ENCODE results near the gene TNFAIP8L1. TPM values are rescaled to one million over a fixed set of nuclear protein-coding genes. Genes with fewer than 3 reads are reported as not detected.

Gene TNFAIP8L1
- total RNA-seq, 1 donor from 2014 or later, result 0.75 TPM

DNA sequence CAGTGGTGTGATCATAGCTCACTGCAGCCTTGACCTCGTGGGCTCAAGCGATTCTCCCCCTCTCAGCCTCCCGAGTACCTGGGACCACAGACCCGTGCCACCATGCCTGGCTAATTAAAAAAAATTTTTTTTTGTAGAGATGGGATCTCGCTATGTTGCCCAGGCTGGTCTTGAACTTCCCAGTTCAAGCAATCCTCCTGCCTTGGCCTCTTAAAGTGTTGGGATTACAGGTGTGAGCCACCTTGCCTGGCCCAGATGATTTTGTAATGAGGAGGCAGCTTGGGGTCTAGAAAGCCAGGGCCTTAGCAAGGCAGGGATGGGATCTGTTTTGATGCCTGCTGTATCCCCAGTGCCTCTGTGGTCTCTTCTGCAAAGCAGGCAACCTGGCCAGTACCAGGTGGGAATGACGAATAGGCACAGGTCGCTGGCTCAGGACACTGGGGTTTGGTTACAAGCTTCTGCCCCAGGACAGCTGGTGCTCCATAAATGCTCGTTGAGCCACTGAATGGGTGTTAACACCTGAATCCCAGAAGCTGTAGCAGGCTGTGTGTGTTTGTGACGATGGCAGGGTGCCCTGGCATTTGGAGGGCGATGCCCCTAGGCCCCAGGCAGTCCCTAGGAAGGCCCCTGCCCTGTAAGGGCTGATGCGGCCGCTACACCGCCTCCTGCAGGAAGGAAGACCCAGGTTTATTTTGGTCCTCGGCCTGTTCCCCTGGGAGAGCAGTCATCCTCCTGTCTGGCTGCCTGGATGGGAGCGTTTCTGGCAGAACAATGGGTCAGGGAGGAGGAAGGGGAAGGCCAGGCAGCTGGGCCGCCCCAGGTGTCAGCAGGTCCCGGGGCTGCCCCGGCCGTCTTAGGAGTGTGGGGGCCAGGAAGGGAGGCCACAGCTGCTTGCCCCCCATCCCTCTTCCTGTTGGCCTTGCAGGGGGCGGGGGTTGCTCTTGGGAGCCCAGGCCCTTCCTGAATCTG lies 8.6 kb downstream of the TNFAIP8L1 start:
- no peak for DNase-seq (ENCODE audit: low read depth)
- no peak for TF ChIP-seq CTCF (IDR thresholded peaks at IDR 0.05; ENCODE audit: insufficient read depth, low read length, poor library complexity, severe bottlenecking)

DNA sequence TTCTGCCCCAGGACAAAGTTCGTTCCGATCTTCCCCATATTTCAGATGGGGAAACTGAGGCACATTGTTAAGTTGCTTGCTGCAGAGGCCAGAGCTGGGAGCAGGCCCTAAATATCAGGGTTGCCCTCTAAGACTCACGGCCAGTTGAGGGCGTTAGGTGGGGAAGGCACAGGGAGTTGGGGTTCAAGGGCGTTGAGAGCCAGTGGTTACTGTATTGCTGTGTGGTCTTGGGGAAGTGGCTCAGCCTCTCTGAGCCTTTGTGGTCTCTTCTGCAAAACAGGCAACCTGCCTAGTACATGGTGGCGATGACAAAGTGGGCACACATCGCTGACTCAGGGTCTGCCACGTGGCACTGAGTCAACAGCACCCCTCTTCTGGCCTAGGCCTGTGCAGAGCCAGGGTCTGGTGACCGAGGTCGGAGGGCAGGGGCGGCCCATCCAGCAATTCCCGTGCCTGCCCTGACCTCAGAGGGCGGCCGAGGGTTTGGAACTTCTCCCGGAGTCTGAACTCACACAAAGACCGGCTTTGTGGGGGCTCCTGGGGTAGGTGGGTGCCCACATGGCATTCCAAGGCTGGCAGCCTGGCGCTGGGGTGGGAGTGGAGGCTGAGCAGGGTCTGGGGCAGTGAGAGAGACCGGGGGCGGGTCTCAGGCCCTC lies 10.2 kb downstream of the TNFAIP8L1 start:
- TF ChIP-seq CTCF (IDR thresholded peaks at IDR 0.05; ENCODE audit: insufficient read depth, low read length, poor library complexity, severe bottlenecking), result no peak
- no peak for DNase-seq (ENCODE audit: low read depth)
- Histone ChIP-seq H3K27me3 (ENCODE audit: control insufficient read depth, insufficient read depth, low read length) (no peaks in the 10 kb centered on the region), H3K36me3 (ENCODE audit: control insufficient read depth, insufficient read depth, low read length) (no peaks in the 10 kb centered on the region), H3K4me3 (ENCODE audit: low read depth, low read length) (no peak overlapping the region)

More for the DNA sequence above, 8.6 kb downstream of the TNFAIP8L1 start:
- Histone ChIP-seq H3K27me3 (ENCODE audit: control insufficient read depth, insufficient read depth, low read length) (no peaks in the 10 kb centered on the region), H3K36me3 (ENCODE audit: control insufficient read depth, insufficient read depth, low read length) (no peaks in the 10 kb centered on the region), H3K4me3 (ENCODE audit: low read depth, low read length) (no peak overlapping the region)

- Histone ChIP-seq H3K36me3 (ENCODE audit: control insufficient read depth, insufficient read depth, low read length) (no peaks in the 10 kb centered on the region), H3K4me3 (ENCODE audit: low read depth, low read length) (no peak overlapping the region), H3K27me3 (ENCODE audit: control insufficient read depth, insufficient read depth, low read length) (no peaks in the 10 kb centered on the region)
- no peak for TF ChIP-seq CTCF (IDR thresholded peaks at IDR 0.05; ENCODE audit: insufficient read depth, low read length, poor library complexity, severe bottlenecking)
- no peak for DNase-seq (ENCODE audit: low read depth)
These were observed 10.8 kb downstream of the TNFAIP8L1 start for GRCh38 chr19:4650159-4650558.

GRCh38 chr19:4652075-4652474 lies 12.8 kb downstream of the TNFAIP8L1 start:
- no peaks in the 10 kb centered on the region for H3K36me3 ChIP-seq (ENCODE audit: control insufficient read depth, insufficient read depth, low read length)
- no peak overlapping the region for H3K4me3 ChIP-seq (ENCODE audit: low read depth, low read length)
- DNase-seq (ENCODE audit: low read depth), result no peak
- TF ChIP-seq CTCF (IDR thresholded peaks at IDR 0.05; ENCODE audit: insufficient read depth, low read length, poor library complexity, severe bottlenecking), result no peak
- no peaks in the 10 kb centered on the region for H3K27me3 ChIP-seq (ENCODE audit: control insufficient read depth, insufficient read depth, low read length)

DNA sequence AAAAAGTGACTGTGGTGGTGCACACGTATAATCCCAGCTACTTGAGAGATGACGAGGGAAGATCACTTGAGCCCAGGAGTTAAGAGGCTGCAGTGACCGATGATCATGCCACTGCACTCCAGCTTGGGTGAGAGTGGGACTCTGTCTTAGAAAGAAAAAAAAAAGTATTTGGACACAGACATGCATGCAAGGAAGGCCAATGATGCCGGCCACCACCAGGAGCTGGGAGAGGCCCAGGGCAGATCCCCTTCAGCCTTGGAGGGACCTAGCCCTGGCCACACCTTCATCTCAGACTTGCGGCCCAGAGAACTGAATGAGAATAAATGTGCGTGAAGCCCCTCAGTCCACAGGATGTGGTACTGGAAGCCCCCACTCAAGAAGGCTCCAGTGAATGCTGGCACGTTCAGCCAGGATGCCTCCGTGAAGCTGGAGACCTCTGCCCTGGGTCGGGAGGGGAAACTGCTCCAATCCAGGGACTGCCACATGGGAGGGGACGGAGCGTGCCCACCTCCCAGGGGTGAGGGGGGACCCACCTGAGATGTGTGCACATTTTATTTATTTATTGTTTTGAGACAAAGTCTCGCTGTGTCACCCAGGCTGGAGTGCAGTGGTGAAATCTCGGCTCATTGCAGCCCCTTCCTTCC lies 14.6 kb downstream of the TNFAIP8L1 start:
- peaks cover 3% of the 10 kb centered on the region for H3K36me3 ChIP-seq (ENCODE audit: control insufficient read depth, insufficient read depth, low read length)
- H3K27me3 ChIP-seq (ENCODE audit: control insufficient read depth, insufficient read depth, low read length), result no peaks in the 10 kb centered on the region
- no peak overlapping the region for H3K4me3 ChIP-seq (ENCODE audit: low read depth, low read length)
- TF ChIP-seq CTCF (IDR thresholded peaks at IDR 0.05; ENCODE audit: insufficient read depth, low read length, poor library complexity, severe bottlenecking), result no peak
- no peak for DNase-seq (ENCODE audit: low read depth)
